Kidney capillary endothelial cell (primary cell): ENCODE measurements around the gene IZUMO1.
"Not testable (repeated sequence)": the region's sequence is repeated elsewhere in the genome, so short reads cannot be mapped to it uniquely, and the experiment has no call there.

Experiments
- DNase-seq: peaks from one replicate; pipeline ENCODE4 v3.0.0-alpha.2; 2018; ENCODE audit warnings: low spot score

IZUMO1 gene

GRCh38 chr19:48713041-48713863 is 33.5 kb downstream of the IZUMO1 start:
- DNase-seq = no peak

GRCh38 chr19:48711106-48711662 is 35.5 kb downstream of the IZUMO1 start:
- no peak for DNase-seq

- no peak for DNase-seq
These were observed 38.2 kb downstream of the IZUMO1 start for GRCh38 chr19:48708471-48708870.

- DNase-seq = no peak
These were observed 41.3 kb downstream of the IZUMO1 start for GRCh38 chr19:48705431-48705830.

GRCh38 chr19:48703316-48703715 is 43.4 kb downstream of the IZUMO1 start:
- DNase-seq = no peak

- no peak for DNase-seq
These were observed 44.0 kb downstream of the IZUMO1 start for GRCh38 chr19:48702701-48703100.

GRCh38 chr19:48698046-48698445 is 48.7 kb downstream of the IZUMO1 start:
- no peak for DNase-seq

- DNase-seq = no peak
These were observed 50.2 kb downstream of the IZUMO1 start for GRCh38 chr19:48696353-48697010.

GRCh38 chr19:48695743-48696352 is 50.9 kb downstream of the IZUMO1 start, which contains the start of gene FUT2:
FUT2 (plus strand) TSS chr19:48695971; CDS start chr19:48702957, 6,986 bp downstream.
- DNase-seq = no peak

GRCh38 chr19:48693629-48694028 is 53.1 kb downstream of the IZUMO1 start:
- DNase-seq = not testable (repeated sequence)
